ACHN (cell line): ENCODE data around the gene FAM149B1.

Source experiments
- DNase-seq: peaks from one replicate; pipeline ENCODE4 v3.0.0-alpha.2; 2015
- in situ Hi-C: cut with HindIII; loops from 2 replicates; pipeline ENCODE4 v1.10.0; 2017; ENCODE audit warnings: low sequenced_read_pairs, low pct_ligation_motif_present, low pct_unique_long_range_greater_than_20kb

The FAM149B1 gene

GRCh38 chr10:73168465-73168803 is 515 bp downstream of the FAM149B1 start:
- peak; percentile 86 for DNase-seq
- in situ Hi-C loops = no loop called here

GRCh38 chr10:73169320-73169719 is 1.4 kb downstream of the FAM149B1 start:
- no peak for DNase-seq
- in situ Hi-C loops = no loop called here

- in situ Hi-C loops = no loop called here
- DNase-seq = no peak
These were observed 4.9 kb downstream of the FAM149B1 start for GRCh38 chr10:73172867-73173266.

GRCh38 chr10:73174148-73174925 is 6.4 kb downstream of the FAM149B1 start:
- in situ Hi-C loops = no loop called here
- DNase-seq = no peak

- in situ Hi-C loops = no loop called here
These were observed 14.6 kb downstream of the FAM149B1 start for GRCh38 chr10:73182568-73182967.

GRCh38 chr10:73183667-73184281 is 15.9 kb downstream of the FAM149B1 start:
- no peak for DNase-seq
- in situ Hi-C loops = no loop called here

More at GRCh38 chr10:73182568-73182967, 14.6 kb downstream of the FAM149B1 start:
- DNase-seq = no peak

- in situ Hi-C loops = no loop called here
- DNase-seq = no peak
These were observed 18.3 kb downstream of the FAM149B1 start for GRCh38 chr10:73186266-73186665.

GRCh38 chr10:73190188-73190587 is 22.3 kb downstream of the FAM149B1 start:
- DNase-seq = no peak
- in situ Hi-C loops = no loop called here

GRCh38 chr10:73205081-73205480 is 37.2 kb downstream of the FAM149B1 start:
- no peak for DNase-seq
- in situ Hi-C loops = no loop called here

- in situ Hi-C loops = no loop called here
- DNase-seq = no peak
These were observed 38.0 kb downstream of the FAM149B1 start for GRCh38 chr10:73205890-73206289.

GRCh38 chr10:73206385-73206784 is 38.5 kb downstream of the FAM149B1 start:
- in situ Hi-C loops = no loop called here
- DNase-seq = no peak

GRCh38 chr10:73207883-73208282 is 40.0 kb downstream of the FAM149B1 start:
- in situ Hi-C loops = no loop called here
- DNase-seq = no peak

GRCh38 chr10:73209705-73210104 is 41.8 kb downstream of the FAM149B1 start:
- DNase-seq = peak; percentile 62
- in situ Hi-C loops = no loop called here

- no peak for DNase-seq
- in situ Hi-C loops = no loop called here
These were observed 42.6 kb downstream of the FAM149B1 start for GRCh38 chr10:73210395-73211105.

- no peak for DNase-seq
- in situ Hi-C loops = no loop called here
These were observed 43.3 kb downstream of the FAM149B1 start for GRCh38 chr10:73211106-73211811.

- DNase-seq = no peak
These were observed 47.8 kb downstream of the FAM149B1 start for GRCh38 chr10:73215749-73216148.

GRCh38 chr10:73217628-73218027 is 49.7 kb downstream of the FAM149B1 start:
- no peak for DNase-seq
- in situ Hi-C loops = no loop called here

More at GRCh38 chr10:73215749-73216148, 47.8 kb downstream of the FAM149B1 start:
- in situ Hi-C loops = no loop called here

- peak; percentile 54 for DNase-seq
- in situ Hi-C loops = no loop called here
These were observed 50.7 kb downstream of the FAM149B1 start for GRCh38 chr10:73218431-73219191.
